CD4-positive, alpha-beta T cell treated with Interleukin-4 for 1 hour (primary cell): Measurements from ENCODE around the gene EIF4G1.

Experiments used
- DNase-seq, 2 donors: peaks; one replicate each; pipeline ENCODE4 v3.0.0-alpha.2; 2020 to 2022

The EIF4G1 gene

GRCh38 chr3:184368586-184369183 is 54.3 kb downstream of the EIF4G1 start:
- no peak for DNase-seq

GRCh38 chr3:184371570-184372018 is 57.2 kb downstream of the EIF4G1 start:
- peak; percentile 62 to 68 for DNase-seq

DNA sequence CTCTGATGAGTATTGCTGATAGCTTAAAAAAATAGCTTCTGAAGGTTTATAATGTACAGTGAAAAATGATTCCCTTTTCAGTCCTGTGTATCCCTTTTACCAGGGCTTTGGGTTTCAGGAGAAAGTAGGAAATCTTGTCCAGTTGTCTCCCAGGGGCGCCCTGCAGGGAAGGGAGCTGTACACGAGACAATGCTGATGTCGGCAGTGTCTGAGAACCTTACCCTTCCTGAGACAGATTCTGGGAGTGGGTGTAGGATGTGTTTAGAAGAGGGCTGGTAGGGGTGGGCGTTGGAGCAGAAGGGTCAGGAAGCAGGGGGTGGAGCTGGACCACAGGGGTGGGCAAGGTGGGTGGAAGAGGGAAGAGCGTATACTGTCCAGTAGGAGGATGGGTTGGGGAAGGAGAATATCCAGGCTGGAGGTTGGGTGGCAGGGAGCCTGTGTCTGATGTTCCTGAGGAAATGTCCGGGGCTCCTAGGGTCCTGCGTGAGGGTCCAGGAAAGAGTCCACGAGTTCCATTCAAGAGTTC is 58.0 kb downstream of the EIF4G1 start:
- DNase-seq, result no peak

GRCh38 chr3:184372911-184373310 is 58.5 kb downstream of the EIF4G1 start:
- no peak for DNase-seq

DNA sequence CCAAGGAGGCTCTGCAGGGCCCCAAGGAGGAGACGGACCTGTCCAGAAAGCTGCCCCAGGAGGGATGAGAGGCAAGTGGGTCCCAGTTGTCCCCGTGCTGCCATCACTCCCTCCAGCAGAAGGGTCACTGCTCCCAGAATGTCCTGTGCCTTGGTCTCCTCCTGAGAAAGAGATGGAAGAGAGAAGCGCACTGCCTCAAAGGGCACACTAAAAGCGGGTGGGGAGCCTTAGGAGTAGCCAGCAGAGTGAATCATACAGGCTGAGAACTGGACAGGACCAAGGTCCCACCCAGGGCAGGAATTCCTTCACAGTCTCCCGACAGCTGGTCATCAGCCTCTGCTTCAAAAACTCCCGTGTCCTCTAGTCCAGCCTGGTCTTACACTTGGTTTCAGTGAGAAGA is 59.0 kb downstream of the EIF4G1 start:
- DNase-seq, result no peak

DNA sequence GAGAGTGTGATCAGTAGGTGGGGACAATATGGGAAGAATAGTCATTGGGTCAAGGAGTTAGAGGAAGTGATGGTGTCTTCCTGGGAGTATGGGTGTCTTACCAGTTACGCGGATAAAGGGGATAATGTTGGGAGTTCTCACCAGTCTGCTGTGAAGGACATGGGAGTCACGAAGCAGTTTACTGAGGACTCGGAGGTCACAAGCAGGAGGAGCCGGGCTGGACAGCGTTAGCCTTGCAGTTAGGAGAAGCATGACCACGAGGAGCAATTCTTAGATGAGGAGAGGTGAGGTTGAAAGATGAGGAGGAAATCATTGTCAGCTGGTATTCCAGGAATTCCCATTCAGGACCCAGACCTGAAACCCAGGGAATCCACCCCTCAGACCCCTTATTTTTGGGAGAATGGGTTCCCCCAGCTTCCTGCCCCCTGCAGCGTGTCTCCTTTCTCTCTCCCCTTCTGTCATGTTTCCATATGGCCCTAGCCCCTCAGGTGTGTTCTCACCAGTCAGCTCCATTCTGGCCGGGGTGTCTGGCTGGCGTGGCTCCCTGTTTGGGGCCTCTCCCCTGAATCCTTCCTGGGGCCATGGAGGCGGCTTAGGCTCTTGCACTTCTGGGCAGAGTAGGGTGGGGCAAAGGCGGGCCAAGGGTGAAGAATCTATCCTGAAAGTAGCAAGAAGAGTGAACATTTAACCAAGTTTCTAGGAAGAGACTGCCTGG is 61.5 kb downstream of the EIF4G1 start:
- DNase-seq, result no peak

DNA sequence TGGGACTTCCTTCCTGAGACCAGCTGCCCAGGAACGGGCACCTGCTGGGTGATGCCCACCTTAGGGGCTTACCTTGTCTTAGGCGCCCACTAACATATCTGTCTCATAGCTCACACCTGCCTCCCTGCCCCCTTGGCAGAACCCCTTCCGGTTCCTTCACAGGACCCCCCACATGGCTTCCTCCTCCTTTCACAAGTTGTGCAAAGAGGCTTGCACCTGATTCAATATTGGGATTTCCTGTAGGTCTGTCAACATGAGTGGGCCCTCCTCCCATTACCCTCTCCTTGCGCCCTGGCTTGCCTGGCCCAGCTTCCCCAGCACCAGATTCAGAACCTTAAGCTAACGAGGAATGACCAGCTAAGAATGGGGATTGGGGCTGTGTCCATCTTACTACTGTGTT is 63.0 kb downstream of the EIF4G1 start:
- DNase-seq, result no peak

- no peak for DNase-seq
These were observed 63.6 kb downstream of the EIF4G1 start, which contains the start of gene THPO for GRCh38 chr3:184377882-184378445. Gene THPO (minus strand): TSS chr3:184378207. CDS start chr3:184376259, 1,948 bp downstream.

DNA sequence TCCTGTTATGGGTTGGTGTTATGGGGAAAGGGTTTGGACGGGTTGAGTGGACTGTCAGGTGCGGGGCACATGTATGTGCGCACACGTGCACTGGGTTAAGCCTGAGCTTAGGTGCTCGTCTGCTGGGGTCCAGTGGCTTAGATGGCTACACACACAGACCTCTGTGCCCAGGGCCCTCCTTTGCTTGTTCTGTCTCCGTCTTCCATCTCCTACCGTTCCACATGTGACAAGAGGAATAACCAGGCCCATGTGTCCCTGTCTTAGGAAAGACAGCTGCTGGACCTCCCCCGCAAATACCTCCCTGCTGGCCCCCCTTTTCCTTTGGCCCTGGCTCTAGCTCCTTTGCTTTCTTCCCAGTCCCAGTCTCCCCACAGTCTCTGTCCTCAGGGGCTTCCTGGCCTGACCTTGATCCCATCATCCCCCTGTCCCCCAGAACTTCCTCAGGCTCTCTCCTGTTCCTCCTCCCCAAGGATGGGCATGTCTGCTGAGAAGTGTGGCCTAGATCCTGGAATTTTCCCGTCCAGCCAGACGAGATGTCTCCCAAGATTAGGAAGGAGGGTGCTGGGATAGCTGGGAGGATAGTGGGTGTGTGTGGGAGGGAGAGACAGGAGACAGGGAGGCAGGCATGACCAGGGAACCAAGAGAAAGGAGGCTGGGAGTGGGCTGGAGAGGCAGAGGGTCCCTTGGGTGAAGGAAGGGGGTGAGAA is 64.4 kb downstream of the EIF4G1 start:
- no peak for DNase-seq

- no peak for DNase-seq
These were observed 65.2 kb downstream of the EIF4G1 start, which contains the start of gene CHRD for GRCh38 chr3:184379358-184380184. Gene CHRD (plus strand): TSS chr3:184380054. CDS start chr3:184380319, 265 bp downstream.

DNA sequence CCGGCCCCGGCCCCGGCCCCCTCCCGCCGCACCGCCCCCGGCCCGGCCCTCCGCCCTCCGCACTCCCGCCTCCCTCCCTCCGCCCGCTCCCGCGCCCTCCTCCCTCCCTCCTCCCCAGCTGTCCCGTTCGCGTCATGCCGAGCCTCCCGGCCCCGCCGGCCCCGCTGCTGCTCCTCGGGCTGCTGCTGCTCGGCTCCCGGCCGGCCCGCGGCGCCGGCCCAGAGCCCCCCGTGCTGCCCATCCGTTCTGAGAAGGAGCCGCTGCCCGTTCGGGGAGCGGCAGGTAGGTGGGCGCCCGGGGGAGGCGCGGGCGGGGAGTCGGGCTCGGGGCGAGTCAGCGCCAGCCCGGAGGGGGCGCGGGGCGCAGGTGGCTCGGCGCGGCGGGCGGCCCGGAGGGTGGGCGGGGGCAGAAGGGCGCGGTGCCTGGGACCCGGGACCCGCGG is 65.8 kb downstream of the EIF4G1 start:
- DNase-seq, result peak in 1 of 2 donors; percentile 16

DNA sequence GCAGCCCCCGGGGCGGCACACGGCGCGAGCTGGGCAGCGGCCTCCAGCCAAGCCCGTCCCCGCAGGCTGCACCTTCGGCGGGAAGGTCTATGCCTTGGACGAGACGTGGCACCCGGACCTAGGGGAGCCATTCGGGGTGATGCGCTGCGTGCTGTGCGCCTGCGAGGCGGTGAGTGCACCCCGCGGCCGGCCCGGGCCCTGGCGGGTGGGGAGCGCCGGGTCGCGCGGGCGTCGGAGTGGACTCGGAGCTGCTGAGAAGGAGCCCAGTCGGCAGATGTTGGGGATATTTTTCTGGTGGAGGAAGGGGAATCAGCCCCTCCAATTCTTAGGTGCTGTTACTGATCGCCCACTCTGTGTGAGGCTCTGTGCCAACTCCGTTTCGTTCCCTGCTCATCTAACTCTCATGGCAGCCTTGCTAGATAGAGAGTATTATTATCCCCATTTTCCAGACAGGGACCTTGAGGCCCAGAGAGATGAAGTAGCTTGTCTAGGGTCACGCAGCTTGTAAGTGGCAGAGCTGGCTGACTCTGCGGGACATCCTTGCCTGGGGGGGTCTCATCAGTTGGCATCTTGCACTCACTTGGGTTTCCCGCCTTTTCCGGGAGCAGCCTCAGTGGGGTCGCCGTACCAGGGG is 66.3 kb downstream of the EIF4G1 start:
- DNase-seq, result peak in 1 of 2 donors; percentile 15

DNA sequence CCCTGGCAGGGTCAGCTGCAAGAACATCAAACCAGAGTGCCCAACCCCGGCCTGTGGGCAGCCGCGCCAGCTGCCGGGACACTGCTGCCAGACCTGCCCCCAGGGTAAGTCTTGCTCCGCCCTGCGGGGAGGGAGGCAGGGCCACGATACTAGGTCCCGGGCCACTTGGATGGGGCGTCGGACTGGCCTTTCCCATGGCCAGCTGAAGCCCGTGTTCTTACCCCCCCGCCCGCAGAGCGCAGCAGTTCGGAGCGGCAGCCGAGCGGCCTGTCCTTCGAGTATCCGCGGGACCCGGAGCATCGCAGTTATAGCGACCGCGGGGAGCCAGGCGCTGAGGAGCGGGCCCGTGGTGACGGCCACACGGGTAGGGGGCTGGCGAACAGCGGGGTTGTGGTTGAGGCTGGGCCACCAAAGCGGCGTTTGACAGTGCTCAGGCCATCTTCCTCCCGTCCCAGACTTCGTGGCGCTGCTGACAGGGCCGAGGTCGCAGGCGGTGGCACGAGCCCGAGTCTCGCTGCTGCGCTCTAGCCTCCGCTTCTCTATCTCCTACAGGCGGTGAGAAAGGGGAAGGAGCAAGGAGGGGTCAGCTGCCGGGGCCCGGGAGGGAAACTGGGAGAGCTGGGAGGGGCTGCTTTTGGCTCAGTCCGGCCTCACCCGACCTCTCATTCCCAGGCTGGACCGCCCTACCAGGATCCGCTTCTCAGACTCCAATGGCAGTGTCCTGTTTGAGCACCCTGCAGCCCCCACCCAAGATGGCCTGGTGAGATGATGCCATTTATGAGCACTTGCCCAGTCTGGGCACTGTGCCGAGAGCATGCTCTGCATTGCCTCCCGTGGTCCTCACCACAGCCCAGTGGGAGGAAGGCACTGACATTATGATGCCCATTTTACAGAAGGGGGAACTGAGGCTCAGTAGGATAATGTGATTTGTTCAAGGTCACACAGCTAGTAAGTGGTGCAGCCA is 67.1 kb downstream of the EIF4G1 start:
- peak in 1 of 2 donors; percentile 24 for DNase-seq

GRCh38 chr3:184382326-184383032 is 68.1 kb downstream of the EIF4G1 start:
- DNase-seq, result no peak

DNA sequence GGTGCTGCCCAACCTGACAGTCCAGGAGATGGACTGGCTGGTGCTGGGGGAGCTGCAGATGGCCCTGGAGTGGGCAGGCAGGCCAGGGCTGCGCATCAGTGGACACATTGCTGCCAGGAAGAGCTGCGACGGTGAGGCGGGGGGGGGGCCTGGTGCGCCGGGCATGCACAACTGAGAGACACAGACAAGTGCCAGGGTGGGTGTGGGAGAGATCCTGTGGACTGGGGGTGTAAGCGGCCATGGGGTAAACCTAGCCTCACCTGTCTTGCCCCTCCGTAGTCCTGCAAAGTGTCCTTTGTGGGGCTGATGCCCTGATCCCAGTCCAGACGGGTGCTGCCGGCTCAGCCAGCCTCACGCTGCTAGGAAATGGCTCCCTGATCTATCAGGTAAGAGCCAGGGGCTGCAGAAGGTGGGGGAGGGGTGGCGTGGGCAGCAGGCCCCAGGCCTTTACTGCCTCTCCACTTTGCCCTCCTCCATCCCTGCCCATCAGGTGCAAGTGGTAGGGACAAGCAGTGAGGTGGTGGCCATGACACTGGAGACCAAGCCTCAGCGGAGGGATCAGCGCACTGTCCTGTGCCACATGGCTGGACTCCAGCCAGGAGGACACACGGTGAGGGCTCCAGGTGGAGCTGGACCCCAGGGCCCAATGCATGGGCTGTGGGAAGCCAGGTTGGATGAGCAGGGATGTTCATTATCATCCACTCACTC is 68.8 kb downstream of the EIF4G1 start:
- no peak for DNase-seq

DNA sequence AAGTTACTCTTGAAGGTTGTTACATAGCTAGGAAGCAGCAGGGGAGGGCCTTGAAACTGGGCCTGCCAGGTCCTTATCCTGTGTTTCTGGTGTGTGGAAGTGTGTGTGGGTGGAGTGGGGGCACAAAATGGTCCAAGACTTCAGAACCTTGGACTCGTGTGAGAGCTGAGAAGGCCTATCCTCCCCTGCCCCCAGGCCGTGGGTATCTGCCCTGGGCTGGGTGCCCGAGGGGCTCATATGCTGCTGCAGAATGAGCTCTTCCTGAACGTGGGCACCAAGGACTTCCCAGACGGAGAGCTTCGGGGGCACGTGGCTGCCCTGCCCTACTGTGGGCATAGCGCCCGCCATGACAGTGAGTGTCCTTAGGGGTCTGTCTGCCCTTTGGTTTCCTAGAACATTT is 69.9 kb downstream of the EIF4G1 start:
- no peak for DNase-seq
